ENCODE data around the gene CCDC81. TPM values are rescaled to one million over a fixed set of nuclear protein-coding genes. Genes with fewer than 3 reads are reported as not detected.

The CCDC81 gene
- total and polyA plus RNA-seq, 2 of the 13 experiments (the other 11 are each of a cell fraction or from before 2014, with no cell fraction given): 0.15 to 0.22 TPM

GRCh38 chr11:86372041-86372440 is 2.6 kb upstream of the CCDC81 start:
- FAIRE-seq (no peak), ATAC-seq (no peak), DNase-seq (ENCODE audit: low spot score) (no peak)
- no peak for TF ChIP-seq RXRB (CRISPR knock-in tag; IDR thresholded peaks at IDR 0.05; ENCODE audit: borderline replicate concordance)
- TF ChIP-seq SIN3B (IDR thresholded peaks at IDR 0.05; ENCODE audit: low read length): no peak
- TF ChIP-seq ZIK1 (CRISPR knock-in tag; IDR thresholded peaks at IDR 0.05; ENCODE audit: borderline replicate concordance, low read depth): no peak
- no peak for TF ChIP-seq DDIT3 (CRISPR knock-in tag; IDR thresholded peaks at IDR 0.05)
- TF ChIP-seq ZNF782 (CRISPR knock-in tag; IDR thresholded peaks at IDR 0.05; ENCODE audit: borderline replicate concordance): no peak
- no peak for TF ChIP-seq FOXO4 (CRISPR knock-in tag; conservative IDR thresholded peaks at IDR 0.05)
- no peak for TF ChIP-seq CCDC6 (CRISPR knock-in tag; IDR thresholded peaks at IDR 0.05)
- TF ChIP-seq ZNF136 (CRISPR knock-in tag; IDR thresholded peaks at IDR 0.05; ENCODE audit: low read depth): no peak
- no peak for TF ChIP-seq NCOA5 (CRISPR knock-in tag; IDR thresholded peaks at IDR 0.05)
- no peak for TF ChIP-seq PRMT3 (CRISPR knock-in tag; IDR thresholded peaks at IDR 0.05; ENCODE audit: borderline replicate concordance, low read depth)
- no peak for TF ChIP-seq SCMH1 (CRISPR knock-in tag; IDR thresholded peaks at IDR 0.05; ENCODE audit: borderline replicate concordance)
- TF ChIP-seq ZNF160 (CRISPR knock-in tag; IDR thresholded peaks at IDR 0.05): no peak
- TF ChIP-seq ZBTB34 (CRISPR knock-in tag; IDR thresholded peaks at IDR 0.05): no peak
- TF ChIP-seq GATA4 (IDR thresholded peaks at IDR 0.05; ENCODE audit: borderline replicate concordance, low read depth): no peak
- no peak for TF ChIP-seq PHF8 (CRISPR knock-in tag; IDR thresholded peaks at IDR 0.05)
- TF ChIP-seq NFE2L2 (IDR thresholded peaks at IDR 0.05; ENCODE audit: low read length): no peak
- no peak for TF ChIP-seq ZNF256 (CRISPR knock-in tag; conservative IDR thresholded peaks at IDR 0.05)
- no peak for TF ChIP-seq PBX3 (CRISPR knock-in tag; IDR thresholded peaks at IDR 0.05; ENCODE audit: borderline replicate concordance)
- no peak for TF ChIP-seq HOXA7 (CRISPR knock-in tag; IDR thresholded peaks at IDR 0.05)
- Histone ChIP-seq H4K20me1 (ENCODE audit: insufficient read depth, low read length) (no peaks in the 10 kb centered on the region), H3K36me3 (replicated peaks in 1 of 2; ENCODE audit: control insufficient read depth in 1 of 2, insufficient read depth in 2 of 2, low read length in 2 of 2) (no peaks in the 10 kb centered on the region), H3K9ac (ENCODE audit: insufficient read depth, low read depth, low read length) (no peak overlapping the region), H3K4me3 (replicated peaks in 1 of 3; ENCODE audit: insufficient read depth in 1 of 3, low read depth in 2 of 3, low read length in 3 of 3) (no peak overlapping the region), H3K27me3 (ENCODE audit: control insufficient read depth in 1 of 2, insufficient read depth in 2 of 2, low read length in 2 of 2) (0 out of 5 replicates have a peak, but pooled peaks cover 0 to 3% of the 10 kb centered on the region in 2 experiments), H3K79me2 (ENCODE audit: insufficient read depth, low read length) (no peaks in the 10 kb centered on the region), H3K4me2 (ENCODE audit: low read depth, low read length) (no peak overlapping the region), H3K9me3 (ENCODE audit: low read length) (no peaks in the 10 kb centered on the region), H3K4me1 (ENCODE audit: insufficient read depth, low read length) (no peaks in the 10 kb centered on the region), H3K27ac (ENCODE audit: extremely low read length, insufficient read depth, low read length) (no peak overlapping the region), H2AFZ (ENCODE audit: low read length) (no peak overlapping the region)
- in situ Hi-C loops (cut with HindIII; ENCODE audit: extremely low pct_ligation_motif_present, low pct_unique_long_range_greater_than_20kb) (loop anchor here (25.0 kb wide), 1 partner anchor 440 kb away; the partner anchor contains the start of gene PRSS23), intact Hi-C loops (cut with micrococcal nuclease; ENCODE audit: unreplicated experiment) (no loop called here)
- ChIA-PET CTCF (ENCODE audit: low intra/inter-chr PET ratio, low total read pairs) (no interaction called here), POLR2A (no interaction called here)
- BruUV-seq (replicated peaks): no TSS peak
- WGBS (ENCODE audit: low lambda C conversion rate): 100% methylated on average over 1 of the region's 1 CpG
